Mucosa of rectum (tissue), 2 donors: ENCODE data around the gene LRRC34.
A peak's percentile ranks its signal among the peaks of the same experiment; 100 is the strongest.

Experiments used
- H3K27ac ChIP-seq, 2 donors: one replicate each; pipeline ENCODE4 v1.7.0; 2013; ENCODE audit warnings: inconsistent platforms in 2 of 2, low read depth in 2 of 2, low read length in 2 of 2
- H3K27me3 ChIP-seq, 2 donors: one replicate each; pipeline ENCODE4 v1.7.0; 2013; ENCODE audit warnings: low read length in 2 of 2; ENCODE audit not compliant: control insufficient read depth in 2 of 2, insufficient read depth in 2 of 2
- H3K36me3 ChIP-seq, 2 donors: one replicate each; pipeline ENCODE4 v1.7.0; 2013; ENCODE audit warnings: low read length in 2 of 2; ENCODE audit not compliant: control insufficient read depth in 2 of 2, insufficient read depth in 2 of 2
- H3K4me1 ChIP-seq, 2 donors: one replicate each; pipeline ENCODE4 v1.7.0; 2013; ENCODE audit warnings: low read length in 2 of 2, mild to moderate bottlenecking in 1 of 2; ENCODE audit not compliant: control insufficient read depth in 2 of 2, insufficient read depth in 2 of 2
- H3K4me3 ChIP-seq, 2 donors: one replicate each; pipeline ENCODE4 v1.7.0; 2013; ENCODE audit warnings: low read length in 2 of 2
- H3K9ac ChIP-seq, 2 donors: one replicate each; pipeline ENCODE4 v1.7.0; 2013; ENCODE audit warnings: low read length in 2 of 2, low read depth in 1 of 2, mild to moderate bottlenecking in 1 of 2
- H3K9me3 ChIP-seq, 2 donors: one replicate each; pipeline ENCODE4 v1.7.0; 2013; ENCODE audit warnings: low read length in 2 of 2; ENCODE audit not compliant: control insufficient read depth in 2 of 2
- donor health status: healthy.
- donor health status: Normal muscosa, but diverticular disease.

Gene LRRC34

GRCh38 chr3:169812332-169813235 lies at the start of gene LRRC34, which contains the start of gene LRRIQ4:
Gene LRRC34 (minus strand): TSS chr3:169812904. CDS start chr3:169812548, 356 bp downstream.
Gene LRRIQ4 (plus strand): TSS chr3:169812870. CDS start chr3:169821922, 9,052 bp downstream.
- peaks cover 3 to 10% of the 10 kb centered on the region in 2 donors for H3K4me1 ChIP-seq
- H3K4me3 ChIP-seq, result peak within 1 kb of the TSS; percentile 60 to 73
- H3K27ac ChIP-seq, result peak within 1 kb of the TSS; percentile 53 to 57
- H3K36me3 ChIP-seq, result no peaks in the 10 kb centered on the region
- H3K9ac ChIP-seq, result peak within 1 kb of the TSS; percentile 44 to 72
- no peaks in the 10 kb centered on the region for H3K9me3 ChIP-seq
- no peaks in the 10 kb centered on the region for H3K27me3 ChIP-seq

- no peak overlapping the region for H3K4me3 ChIP-seq
Measured at GRCh38 chr3:169861871-169862270, 49.2 kb upstream of the LRRC34 start.

GRCh38 chr3:169857811-169858210 lies 45.1 kb upstream of the LRRC34 start:
- H3K9ac ChIP-seq, result no peak overlapping the region
- peaks cover 47 to 54% of the 10 kb centered on the region in 2 donors for H3K36me3 ChIP-seq
- no peaks in the 10 kb centered on the region for H3K4me1 ChIP-seq
- no peak overlapping the region for H3K4me3 ChIP-seq
- no peak overlapping the region for H3K27ac ChIP-seq
- no peaks in the 10 kb centered on the region for H3K9me3 ChIP-seq
- no peaks in the 10 kb centered on the region for H3K27me3 ChIP-seq

More at GRCh38 chr3:169861871-169862270, 49.2 kb upstream of the LRRC34 start:
- no peaks in the 10 kb centered on the region for H3K27me3 ChIP-seq
- H3K27ac ChIP-seq, result no peak overlapping the region
- peaks cover 18 to 22% of the 10 kb centered on the region in 2 donors for H3K4me1 ChIP-seq
- no peaks in the 10 kb centered on the region for H3K9me3 ChIP-seq
- H3K36me3 ChIP-seq, result peaks cover 22 to 27% of the 10 kb centered on the region in 2 donors
- no peak overlapping the region for H3K9ac ChIP-seq

GRCh38 chr3:169855514-169855913 lies 42.8 kb upstream of the LRRC34 start:
- Histone ChIP-seq H3K4me3 (no peak overlapping the region), H3K27me3 (no peaks in the 10 kb centered on the region), H3K9me3 (no peaks in the 10 kb centered on the region), H3K36me3 (peaks cover 46 to 58% of the 10 kb centered on the region in 2 donors), H3K9ac (no peak overlapping the region), H3K4me1 (no peaks in the 10 kb centered on the region), H3K27ac (no peak overlapping the region)

GRCh38 chr3:169850618-169851017 lies 37.9 kb upstream of the LRRC34 start:
- H3K36me3 ChIP-seq, result peaks cover 34 to 42% of the 10 kb centered on the region in 2 donors
- no peaks in the 10 kb centered on the region for H3K27me3 ChIP-seq
- no peak overlapping the region for H3K4me3 ChIP-seq
- no peak overlapping the region for H3K9ac ChIP-seq
- H3K27ac ChIP-seq, result no peak overlapping the region
- H3K4me1 ChIP-seq, result no peaks in the 10 kb centered on the region
- H3K9me3 ChIP-seq, result no peaks in the 10 kb centered on the region

- H3K4me1 ChIP-seq, result no peaks in the 10 kb centered on the region
- H3K36me3 ChIP-seq, result peaks cover 21 to 26% of the 10 kb centered on the region in 2 donors
- no peaks in the 10 kb centered on the region for H3K27me3 ChIP-seq
- H3K4me3 ChIP-seq, result no peak overlapping the region
- H3K27ac ChIP-seq, result no peak overlapping the region
- no peaks in the 10 kb centered on the region for H3K9me3 ChIP-seq
- H3K9ac ChIP-seq, result no peak overlapping the region
Measured at GRCh38 chr3:169848741-169849140, 36.0 kb upstream of the LRRC34 start.

- Histone ChIP-seq H3K27ac (no peak overlapping the region), H3K27me3 (no peaks in the 10 kb centered on the region), H3K4me1 (no peaks in the 10 kb centered on the region), H3K9ac (no peak overlapping the region), H3K4me3 (no peak overlapping the region), H3K36me3 (peaks cover 16 to 22% of the 10 kb centered on the region in 2 donors), H3K9me3 (no peaks in the 10 kb centered on the region)
Measured at GRCh38 chr3:169847896-169848295, 35.2 kb upstream of the LRRC34 start.

- H3K9me3 ChIP-seq, result no peaks in the 10 kb centered on the region
- H3K27me3 ChIP-seq, result no peaks in the 10 kb centered on the region
- no peak overlapping the region for H3K9ac ChIP-seq
- H3K4me1 ChIP-seq, result no peaks in the 10 kb centered on the region
- H3K27ac ChIP-seq, result no peak overlapping the region
- H3K36me3 ChIP-seq, result peaks cover 13 to 15% of the 10 kb centered on the region in 2 donors
- no peak overlapping the region for H3K4me3 ChIP-seq
Measured at GRCh38 chr3:169846458-169847193, 33.9 kb upstream of the LRRC34 start.

- no peaks in the 10 kb centered on the region for H3K27me3 ChIP-seq
- no peak overlapping the region for H3K9ac ChIP-seq
- no peaks in the 10 kb centered on the region for H3K9me3 ChIP-seq
- no peak overlapping the region for H3K4me3 ChIP-seq
- no peaks in the 10 kb centered on the region for H3K4me1 ChIP-seq
- H3K36me3 ChIP-seq, result peaks cover 3% of the 10 kb centered on the region in 2 donors
- H3K27ac ChIP-seq, result no peak overlapping the region
Measured at GRCh38 chr3:169842960-169843359, 30.3 kb upstream of the LRRC34 start.

- H3K4me3 ChIP-seq, result no peak overlapping the region
- no peak overlapping the region for H3K27ac ChIP-seq
- no peaks in the 10 kb centered on the region for H3K9me3 ChIP-seq
- no peaks in the 10 kb centered on the region for H3K27me3 ChIP-seq
- H3K36me3 ChIP-seq, result peaks cover 3% of the 10 kb centered on the region in 2 donors
- H3K4me1 ChIP-seq, result no peaks in the 10 kb centered on the region
- H3K9ac ChIP-seq, result no peak overlapping the region
Measured at GRCh38 chr3:169841171-169841570, 28.5 kb upstream of the LRRC34 start.
